SK-N-SH (cell line): Measurements from ENCODE around the gene TTC9B.
A peak's percentile ranks its signal among the peaks of the same experiment; 100 is the strongest.

Source experiments
- CTCF ChIP-seq: fragments of 200-600 bp; sonication (generic); IDR thresholded peaks from 2 replicates; pipeline ENCODE4 v1.6.1; 2017; ENCODE audit warnings: antibody characterized with exemption, mild to moderate bottlenecking, moderate library complexity
- MXI1 ChIP-seq: IDR thresholded peaks from 2 replicates; pipeline ENCODE4 v1.6.1; 2012; ENCODE audit warnings: mild to moderate bottlenecking, low read depth, low read length, improper control_type of control experiment
- RXRA ChIP-seq: IDR thresholded peaks from 2 replicates; pipeline ENCODE4 v1.4.0; 2012; ENCODE audit warnings: low read depth, mild to moderate bottlenecking, borderline replicate concordance
- TAF1 ChIP-seq: IDR thresholded peaks from 2 replicates; pipeline ENCODE4 v1.6.1; 2012; ENCODE audit warnings: low read depth, mild to moderate bottlenecking, low read length, moderate library complexity, borderline replicate concordance

- TF ChIP-seq CTCF (peak; percentile 86), TAF1 (no peak), MXI1 (no peak), RXRA (no peak)
These were observed 3.9 kb upstream of the TTC9B start for GRCh38 chr19:40221858-40222619.
